HEK293 (cell line): ENCODE data around the gene KIF14.

Source experiments
- CTCF ChIA-PET: fragments of 350-600 bp; formaldehyde crosslinking; extraction: SDS; loops from one replicate; lab custom pipeline; 2021; ENCODE audit warnings: antibody characterized with exemption; lab: Yijun Ruan, JAX
- POLR2A ChIA-PET: fragments of 300-600 bp; formaldehyde crosslinking; extraction: SDS; loops from one replicate; lab custom pipeline; 2020; ENCODE audit warnings: antibody characterized with exemption, inconsistent platforms; lab: Yijun Ruan, JAX
- H3K27ac ChIP-seq: fragments of 200-500 bp; sonication (Bioruptor generic); 2 replicates; pipeline ENCODE4 v1.5.1; 2014; ENCODE audit warnings: low read depth, low read length, control low read depth, inconsistent platforms; ENCODE audit errors: extremely low read depth
- H3K36me3 ChIP-seq, 2 experiments: fragments of 200-500 bp in 1 of 2; sonication (Bioruptor generic) in 1 of 2; 1 replicate in 1 of 2; 2 replicates in 1 of 2; pipeline ENCODE4 v1.5.1; 2014 to 2017; ENCODE audit warnings: inconsistent platforms in 2 of 2, low read length in 2 of 2; ENCODE audit not compliant: control insufficient read depth in 2 of 2, insufficient read depth in 1 of 2
- H3K4me1 ChIP-seq: fragments of 200-500 bp; sonication (Bioruptor generic); 2 replicates; pipeline ENCODE4 v1.5.1; 2014; ENCODE audit warnings: mild to moderate bottlenecking, low read length, inconsistent platforms; ENCODE audit not compliant: control insufficient read depth, insufficient read depth
- H3K4me3 ChIP-seq: 2 replicates; pipeline ENCODE4 v1.5.1; 2011; ENCODE audit warnings: low read depth, mild to moderate bottlenecking, control low read depth, low read length, moderate library complexity
- H3K9me3 ChIP-seq: fragments of 200-500 bp; sonication (Bioruptor generic); 2 replicates; pipeline ENCODE4 v1.5.1; 2014; ENCODE audit warnings: low read depth, low read length, inconsistent platforms; ENCODE audit not compliant: control insufficient read depth, insufficient read depth
- HIC1 ChIP-seq: fragments of 450-650 bp; formaldehyde crosslinking; IDR thresholded peaks from 2 replicates; pipeline ENCODE4 v1.5.1; 2016; ENCODE audit warnings: missing biosample characterization, missing genetic modification characterization
- KLF7 ChIP-seq: fragments of 450-650 bp; formaldehyde crosslinking; IDR thresholded peaks from 2 replicates; pipeline ENCODE4 v1.5.1; 2016; ENCODE audit warnings: missing biosample characterization, missing genetic modification characterization, borderline replicate concordance
- OSR2 ChIP-seq: fragments of 450-650 bp; formaldehyde crosslinking; IDR thresholded peaks from 2 replicates; pipeline ENCODE4 v1.5.1; 2016; ENCODE audit warnings: missing biosample characterization, missing genetic modification characterization
- PRDM4 ChIP-seq: fragments of 450-650 bp; formaldehyde crosslinking; IDR thresholded peaks from 2 replicates; pipeline ENCODE4 v1.5.1; 2017; ENCODE audit warnings: missing biosample characterization, missing genetic modification characterization
- SP2 ChIP-seq: fragments of 450-650 bp; formaldehyde crosslinking; IDR thresholded peaks from 2 replicates; pipeline ENCODE4 v1.5.1; 2016; ENCODE audit warnings: missing biosample characterization, missing genetic modification characterization
- TSHZ1 ChIP-seq: fragments of 450-650 bp; formaldehyde crosslinking; IDR thresholded peaks from 2 replicates; pipeline ENCODE4 v1.5.1; 2016; ENCODE audit warnings: missing biosample characterization, missing genetic modification characterization, borderline replicate concordance
- WT1 ChIP-seq: fragments of 450-650 bp; formaldehyde crosslinking; IDR thresholded peaks from 2 replicates; pipeline ENCODE4 v1.5.1; 2016; ENCODE audit warnings: missing biosample characterization, missing genetic modification characterization
- ZNF169 ChIP-seq: fragments of 450-650 bp; formaldehyde crosslinking; IDR thresholded peaks from 2 replicates; pipeline ENCODE4 v1.5.1; 2016; ENCODE audit warnings: missing biosample characterization, missing genetic modification characterization
- ZNF248 ChIP-seq: fragments of 450-650 bp; formaldehyde crosslinking; IDR thresholded peaks from 2 replicates; pipeline ENCODE4 v1.5.1; 2017; ENCODE audit warnings: missing biosample characterization, missing genetic modification characterization
- ZNF311 ChIP-seq: fragments of 450-650 bp; formaldehyde crosslinking; IDR thresholded peaks from 2 replicates; pipeline ENCODE4 v1.5.1; 2017; ENCODE audit warnings: missing biosample characterization, missing genetic modification characterization, borderline replicate concordance
- ZNF341 ChIP-seq: fragments of 450-650 bp; formaldehyde crosslinking; IDR thresholded peaks from 2 replicates; pipeline ENCODE4; 2016; ENCODE audit warnings: low read depth, missing biosample characterization, missing genetic modification characterization
- ZNF37A ChIP-seq: fragments of 450-650 bp; IDR thresholded peaks from 2 replicates; pipeline ENCODE4 v1.5.1; 2018; ENCODE audit warnings: missing biosample characterization, missing genetic modification characterization
- ZNF426 ChIP-seq: fragments of 450-650 bp; formaldehyde crosslinking; IDR thresholded peaks from 2 replicates; pipeline ENCODE4 v1.5.1; 2017; ENCODE audit warnings: missing biosample characterization, missing genetic modification characterization, mild to moderate bottlenecking, inconsistent platforms, moderate library complexity
- ZNF473 ChIP-seq: fragments of 450-650 bp; formaldehyde crosslinking; IDR thresholded peaks from 2 replicates; pipeline ENCODE4 v1.5.1; 2017; ENCODE audit warnings: missing biosample characterization, missing genetic modification characterization
- ZNF48 ChIP-seq: fragments of 450-650 bp; formaldehyde crosslinking; IDR thresholded peaks from 2 replicates; pipeline ENCODE4 v1.5.1; 2016; ENCODE audit warnings: missing biosample characterization, missing genetic modification characterization
- ZNF510 ChIP-seq: fragments of 450-650 bp; formaldehyde crosslinking; IDR thresholded peaks from 2 replicates; pipeline ENCODE4 v1.5.1; 2018; ENCODE audit warnings: mild to moderate bottlenecking, missing genetic modification characterization, missing biosample characterization; ENCODE audit not compliant: insufficient replicate concordance
- ZNF530 ChIP-seq: fragments of 450-650 bp; formaldehyde crosslinking; IDR thresholded peaks from 2 replicates; pipeline ENCODE4 v1.5.1; 2016; ENCODE audit warnings: low read depth, missing biosample characterization, missing genetic modification characterization
- ZNF561 ChIP-seq: fragments of 450-650 bp; IDR thresholded peaks from 2 replicates; pipeline ENCODE4 v1.5.1; 2018; ENCODE audit warnings: missing biosample characterization, missing genetic modification characterization, borderline replicate concordance
- ZNF580 ChIP-seq: fragments of 450-650 bp; formaldehyde crosslinking; IDR thresholded peaks from 2 replicates; pipeline ENCODE4 v1.5.1; 2016; ENCODE audit warnings: missing biosample characterization, missing genetic modification characterization
- ZNF623 ChIP-seq: fragments of 450-650 bp; formaldehyde crosslinking; IDR thresholded peaks from 2 replicates; pipeline ENCODE4 v1.5.1; 2016; ENCODE audit warnings: missing biosample characterization, missing genetic modification characterization
- ZNF624 ChIP-seq: fragments of 450-650 bp; formaldehyde crosslinking; IDR thresholded peaks from 2 replicates; pipeline ENCODE4 v1.5.1; 2017; ENCODE audit warnings: missing biosample characterization, missing genetic modification characterization
- ZNF660 ChIP-seq: fragments of 450-650 bp; IDR thresholded peaks from 2 replicates; pipeline ENCODE4 v1.5.1; 2018; ENCODE audit warnings: missing biosample characterization, mild to moderate bottlenecking, missing genetic modification characterization
- ZNF768 ChIP-seq: fragments of 450-650 bp; formaldehyde crosslinking; IDR thresholded peaks from 2 replicates; pipeline ENCODE4 v1.5.1; 2018; ENCODE audit warnings: missing biosample characterization, mild to moderate bottlenecking, missing genetic modification characterization
- ZNF785 ChIP-seq: fragments of 450-650 bp; formaldehyde crosslinking; IDR thresholded peaks from 2 replicates; pipeline ENCODE4 v1.5.1; 2016; ENCODE audit warnings: missing biosample characterization, missing genetic modification characterization
- ZSCAN5A ChIP-seq: fragments of 450-650 bp; formaldehyde crosslinking; IDR thresholded peaks from 2 replicates; pipeline ENCODE4 v1.5.1; 2016; ENCODE audit warnings: missing biosample characterization, missing genetic modification characterization

KIF14 gene

GRCh38 chr1:200654660-200655059, 34.1 kb upstream of the KIF14 start (continued):
- TF ChIP-seq ZNF48 (tag by site-specific recombination) (no peak), ZNF530 (tag by site-specific recombination) (no peak), SP2 (no peak), ZNF561 (no peak), ZNF473 (no peak), ZNF510 (tag by site-specific recombination) (no peak), ZNF768 (no peak), ZNF624 (tag by site-specific recombination) (no peak), ZNF37A (no peak), PRDM4 (no peak)

GRCh38 chr1:200653022-200653462, 32.5 kb upstream of the KIF14 start:
- TF ChIP-seq ZNF341 (tag by site-specific recombination) (no peak), KLF7 (tag by site-specific recombination) (no peak)
- POLR2A ChIA-PET = interaction anchor here (2.6 kb wide), 1 partner anchor 16 kb away, joined by 7 read pairs; the partner anchor contains the start of gene DDX59
- Histone ChIP-seq H3K9me3 (no peaks in the 10 kb centered on the region), H3K27ac (no peak overlapping the region), H3K36me3 (peaks cover 8 to 49% of the 10 kb centered on the region in 2 experiments; a peak in 2 of 3 replicates), H3K4me3 (no peak overlapping the region), H3K4me1 (no peaks in the 10 kb centered on the region)
- CTCF ChIA-PET = interaction anchor here (0.7 kb wide), 1 partner anchor 11 kb away, joined by 3 read pairs; no protein-coding TSS in a partner anchor

- ChIA-PET POLR2A (interaction anchor here (2.6 kb wide), 1 partner anchor 17 kb away, joined by 7 read pairs; the partner anchor contains the start of gene DDX59), CTCF (interaction anchor here (0.7 kb wide), 1 partner anchor 184 kb away, joined by 3 read pairs; no protein-coding TSS in a partner anchor)
- Histone ChIP-seq H3K4me1 (no peaks in the 10 kb centered on the region), H3K4me3 (no peak overlapping the region), H3K36me3 (peaks cover 15 to 45% of the 10 kb centered on the region in 2 experiments; a peak in 2 of 3 replicates), H3K9me3 (no peaks in the 10 kb centered on the region), H3K27ac (no peak overlapping the region)
- TF ChIP-seq ZSCAN5A (tag by site-specific recombination) (no peak), ZNF580 (tag by site-specific recombination) (no peak), ZNF311 (tag by site-specific recombination) (no peak), ZNF48 (tag by site-specific recombination) (no peak), ZNF426 (tag by site-specific recombination) (no peak), ZNF623 (tag by site-specific recombination) (no peak), ZNF660 (tag by site-specific recombination) (no peak), TSHZ1 (tag by site-specific recombination) (no peak), ZNF768 (no peak), ZNF248 (tag by site-specific recombination) (no peak), ZNF785 (tag by site-specific recombination) (no peak), OSR2 (no peak), ZNF169 (no peak), HIC1 (tag by site-specific recombination) (no peak), WT1 (tag by site-specific recombination) (no peak)
These were observed 31.8 kb upstream of the KIF14 start for GRCh38 chr1:200652378-200652777.
